GM12892 (cell line): ENCODE measurements around the gene CPA1.

Experiments used
- POLR2A ChIP-seq: IDR thresholded peaks from 2 replicates; pipeline ENCODE4 v1.6.1; 2011; ENCODE audit warnings: low read depth, low read length, control low read depth
- POLR2AphosphoS5 ChIP-seq: IDR thresholded peaks from 2 replicates; pipeline ENCODE4 v1.6.1; 2011; ENCODE audit warnings: low read depth, low read length, control low read depth
- TAF1 ChIP-seq: IDR thresholded peaks from 2 replicates; pipeline ENCODE4 v1.6.1; 2011; ENCODE audit warnings: low read depth, mild to moderate bottlenecking, control low read depth, low read length, borderline replicate concordance

DNA sequence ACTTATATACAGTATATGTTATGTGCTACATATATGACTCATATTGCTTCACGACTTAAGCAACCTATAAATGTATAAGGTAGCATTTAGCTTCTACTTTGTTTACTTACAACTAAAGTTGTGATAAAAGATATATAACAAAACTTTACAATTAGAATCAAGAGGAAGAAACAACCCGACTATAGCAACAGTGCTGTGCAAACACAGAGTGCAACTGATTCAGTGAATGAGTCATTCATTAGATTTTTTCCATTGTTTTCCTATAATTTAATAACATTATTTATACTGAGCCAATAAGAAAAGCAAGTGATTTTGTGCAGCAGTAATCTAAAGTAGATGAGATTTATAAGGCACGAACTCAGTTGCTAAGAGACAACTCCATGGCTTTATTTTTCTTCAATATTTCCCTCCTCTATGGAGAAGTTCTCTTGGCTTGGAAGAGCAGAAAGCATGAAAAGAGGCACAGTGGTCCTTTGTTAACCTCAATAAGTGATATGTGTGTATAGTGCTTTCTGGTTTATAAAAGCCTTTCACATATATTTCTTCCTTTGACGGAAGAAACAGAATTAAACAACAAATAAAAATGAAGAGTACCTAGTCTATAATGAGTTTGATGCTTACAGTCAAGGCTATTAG lies 40.8 kb downstream of the CPA1 start:
- TF ChIP-seq POLR2A (no peak), POLR2AphosphoS5 (no peak), TAF1 (no peak)
